Mucosa of descending colon (tissue), 3 donors: ENCODE results near the gene MSH3. TPM values are rescaled to one million over a fixed set of nuclear protein-coding genes. Genes with fewer than 3 reads are reported as not detected.

Experiments
- ATAC-seq: fragments of 200-7000 bp; cut with Tn5 transposase; one replicate; pipeline ENCODE4 v1.9.1; 2020; ENCODE audit warnings: mild to moderate bottlenecking, moderate library complexity
- DNase-seq, 3 donors: peaks; one replicate each; pipeline ENCODE4 v3.0.0-alpha.2; 2020
- H3K36me3 ChIP-seq: fragments of 200-600 bp; one replicate; pipeline ENCODE4 v1.8.0; 2021; ENCODE audit warnings: low read depth, mild to moderate bottlenecking
- H3K4me1 ChIP-seq: fragments of 200-600 bp; one replicate; pipeline ENCODE4 v1.8.0; 2021; ENCODE audit warnings: low read depth, mild to moderate bottlenecking
- H3K4me3 ChIP-seq: fragments of 200-600 bp; one replicate; pipeline ENCODE4 v1.8.0; 2021; ENCODE audit warnings: mild to moderate bottlenecking
- H3K9me3 ChIP-seq: fragments of 200-600 bp; one replicate; pipeline ENCODE4 v1.8.0; 2021; ENCODE audit warnings: mild to moderate bottlenecking
- intact Hi-C, 2 donors: fragments of 100-400 bp; cut with DNase I in 1 of 2; cut with micrococcal nuclease in 1 of 2; formaldehyde crosslinking; loops; one replicate each; pipeline versions ENCODE4 v1.11.0 to v1.11.1; 2022; cut with DNase I, micrococcal nuclease
- total RNA-seq, 3 donors: library from RNA; stranded (reverse); fragmentation: NEBNext Ultra II Directional in 2 of 3; extraction: Animal tissue kit (Norgen Biotek cat#: 25700) in 2 of 3; gene quantifications; one replicate each; pipeline versions ENCODE4 v1.2.1 to v1.2.4, GENCODE V29; 2021 to 2023
- TF ChIP-seq, protein P1 (sequence below): fragments of 200-600 bp; IDR thresholded peaks from one replicate; pipeline ENCODE4 v1.8.0; 2022; ENCODE audit warnings: antibody characterized with exemption, mild to moderate bottlenecking
- donor health status: DM: no; HTN: no; CAD: no; lungs with moderate emphysema.
- donor health status: DM: no; HTN: no; CAD: no.
- donor health status: DM: no; HTN: yes; CAD: no.

Gene MSH3
- total RNA-seq, 3 donors from 2014 or later, result 16.8 to 20.0 (median 17.1) TPM

DNA sequence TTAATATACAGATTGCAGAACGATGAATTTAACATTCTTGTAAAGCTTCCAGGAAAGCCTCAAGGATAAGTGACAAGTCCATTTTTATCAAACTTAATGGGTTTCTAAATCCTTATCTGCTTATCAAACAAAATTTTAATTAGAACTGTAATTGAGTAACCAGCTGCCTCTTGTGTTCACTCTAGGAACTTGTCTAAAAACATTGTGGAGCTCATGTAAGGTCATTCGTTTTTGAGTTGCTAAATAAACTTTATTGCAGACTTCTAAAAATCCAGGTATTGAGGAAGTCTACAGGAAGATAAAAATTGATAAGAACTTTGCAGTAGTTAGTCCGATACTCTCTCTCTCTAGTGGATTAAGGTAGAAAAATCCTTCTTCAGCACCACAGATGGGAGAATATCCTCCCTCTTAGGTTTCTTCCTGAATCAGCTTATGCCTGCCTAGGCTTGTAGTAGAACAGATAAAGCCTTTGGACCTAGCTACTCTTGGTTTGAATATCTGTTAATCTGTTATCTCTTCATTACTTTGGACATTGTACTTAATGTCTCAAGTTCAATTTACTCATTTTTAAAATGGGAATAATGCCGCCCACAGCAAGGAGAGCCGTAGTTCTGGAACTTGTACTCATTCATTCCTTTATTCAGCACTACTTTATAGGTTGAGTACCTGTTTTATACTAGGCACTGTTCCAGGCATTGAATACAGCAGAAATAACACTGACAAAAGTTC is 60.3 kb downstream of the MSH3 start:
- intact Hi-C loops, result no loop called here
- Histone ChIP-seq H3K4me1 (no peaks in the 10 kb centered on the region), H3K9me3 (peaks cover 5% of the 10 kb centered on the region), H3K36me3 (no peaks in the 10 kb centered on the region), H3K4me3 (no peak overlapping the region)
- peak; percentile 29 for ATAC-seq
- DNase-seq, result no peak
- TF ChIP-seq, protein P1, sequence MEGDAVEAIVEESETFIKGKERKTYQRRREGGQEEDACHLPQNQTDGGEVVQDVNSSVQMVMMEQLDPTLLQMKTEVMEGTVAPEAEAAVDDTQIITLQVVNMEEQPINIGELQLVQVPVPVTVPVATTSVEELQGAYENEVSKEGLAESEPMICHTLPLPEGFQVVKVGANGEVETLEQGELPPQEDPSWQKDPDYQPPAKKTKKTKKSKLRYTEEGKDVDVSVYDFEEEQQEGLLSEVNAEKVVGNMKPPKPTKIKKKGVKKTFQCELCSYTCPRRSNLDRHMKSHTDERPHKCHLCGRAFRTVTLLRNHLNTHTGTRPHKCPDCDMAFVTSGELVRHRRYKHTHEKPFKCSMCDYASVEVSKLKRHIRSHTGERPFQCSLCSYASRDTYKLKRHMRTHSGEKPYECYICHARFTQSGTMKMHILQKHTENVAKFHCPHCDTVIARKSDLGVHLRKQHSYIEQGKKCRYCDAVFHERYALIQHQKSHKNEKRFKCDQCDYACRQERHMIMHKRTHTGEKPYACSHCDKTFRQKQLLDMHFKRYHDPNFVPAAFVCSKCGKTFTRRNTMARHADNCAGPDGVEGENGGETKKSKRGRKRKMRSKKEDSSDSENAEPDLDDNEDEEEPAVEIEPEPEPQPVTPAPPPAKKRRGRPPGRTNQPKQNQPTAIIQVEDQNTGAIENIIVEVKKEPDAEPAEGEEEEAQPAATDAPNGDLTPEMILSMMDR, result no peak

DNA sequence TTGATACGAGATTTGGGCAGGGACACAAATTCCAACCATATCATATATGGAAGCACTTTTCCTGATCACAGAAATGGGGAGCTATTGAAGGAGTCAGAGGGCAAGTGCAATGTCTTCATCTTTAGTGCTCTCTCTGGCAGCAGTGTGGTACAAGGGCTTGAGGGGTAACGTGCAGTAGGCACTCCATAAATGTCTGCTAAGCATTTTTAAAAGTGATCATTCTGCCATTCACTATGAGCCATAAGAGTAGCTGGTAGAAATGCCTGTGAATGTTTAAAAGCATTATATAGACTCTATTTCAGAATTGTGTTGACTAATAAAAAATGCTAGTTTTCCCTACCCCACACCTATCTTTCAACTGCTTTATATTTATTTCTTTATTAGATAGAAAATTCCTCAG is 61.4 kb downstream of the MSH3 start:
- no peak for ATAC-seq
- DNase-seq, result no peak
- Histone ChIP-seq H3K4me1 (no peaks in the 10 kb centered on the region), H3K4me3 (no peak overlapping the region), H3K36me3 (no peaks in the 10 kb centered on the region), H3K9me3 (peaks cover 13% of the 10 kb centered on the region)
- intact Hi-C loops, result no loop called here
- TF ChIP-seq, protein P1, result no peak

DNA sequence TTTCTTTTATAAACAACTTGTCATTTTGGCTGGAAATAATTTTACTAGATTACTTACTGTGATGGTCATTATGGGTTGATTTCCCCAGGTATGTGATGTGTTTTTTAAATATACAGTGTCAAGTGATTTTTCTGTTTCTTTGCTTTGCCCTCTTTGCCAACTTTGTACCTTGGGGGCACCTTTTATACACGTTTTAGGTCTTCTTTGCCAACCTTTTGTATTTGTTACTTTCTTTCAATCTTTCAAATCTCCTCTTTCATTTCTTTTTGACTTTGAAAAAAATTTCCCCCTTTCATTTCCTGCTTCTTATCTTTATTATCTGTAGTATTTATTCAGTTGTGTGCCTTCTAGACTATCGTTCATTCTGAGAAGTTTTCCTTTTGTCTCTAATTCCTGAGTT is 65.7 kb downstream of the MSH3 start:
- no peaks in the 10 kb centered on the region for H3K36me3 ChIP-seq
- intact Hi-C loops, result no loop called here
- H3K9me3 ChIP-seq, result peaks cover 13% of the 10 kb centered on the region
- DNase-seq (no peak), ATAC-seq (no peak)
- no peak overlapping the region for H3K4me3 ChIP-seq
- TF ChIP-seq, protein P1, result no peak
- H3K4me1 ChIP-seq, result no peaks in the 10 kb centered on the region

DNA sequence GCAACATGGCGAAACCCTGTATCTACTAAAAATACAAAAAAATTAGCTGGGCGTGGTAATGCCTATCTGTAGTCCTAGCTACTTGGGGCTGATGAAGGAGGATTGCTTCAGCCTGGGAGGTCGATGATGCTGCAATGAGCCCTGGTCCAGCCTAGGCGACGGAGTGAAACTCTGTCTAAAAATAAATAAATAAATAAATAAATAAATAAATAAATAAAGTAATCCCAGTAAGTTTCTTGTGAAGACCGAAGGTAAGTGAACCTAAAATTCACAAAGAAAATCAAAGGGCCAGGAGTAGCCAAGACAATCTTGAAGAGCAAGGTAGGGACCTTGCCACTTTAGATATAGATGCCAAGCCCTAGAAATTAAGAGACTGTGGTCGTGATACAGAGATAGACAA is 68.5 kb downstream of the MSH3 start:
- H3K36me3 ChIP-seq, result no peaks in the 10 kb centered on the region
- intact Hi-C loops, result no loop called here
- no peak for DNase-seq

DNA sequence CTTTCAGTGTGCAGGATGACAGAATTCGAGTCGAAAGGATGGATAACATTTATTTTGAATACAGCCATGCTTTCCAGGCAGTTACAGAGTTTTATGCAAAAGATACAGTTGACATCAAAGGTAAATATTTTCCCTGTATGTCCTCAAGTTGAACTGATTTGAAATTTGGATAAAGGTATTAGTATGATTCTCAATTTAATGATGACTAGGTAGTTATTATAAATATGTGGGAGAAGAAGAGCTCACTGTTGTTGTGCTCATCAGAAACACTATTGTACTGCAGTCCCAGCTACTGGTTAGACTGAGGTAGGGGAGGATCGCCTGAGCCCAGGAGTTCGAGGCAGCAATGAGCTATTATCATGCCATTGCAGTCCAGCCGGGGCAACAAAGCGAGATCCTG is 71.0 kb downstream of the MSH3 start:
- intact Hi-C loops, result no loop called here
- peaks cover 2% of the 10 kb centered on the region for H3K9me3 ChIP-seq
- H3K4me1 ChIP-seq, result no peaks in the 10 kb centered on the region
- H3K4me3 ChIP-seq, result no peak overlapping the region
- no peaks in the 10 kb centered on the region for H3K36me3 ChIP-seq
- TF ChIP-seq, protein P1, result no peak
- DNase-seq, result no peak
- ATAC-seq, result no peak

More for the DNA sequence above, 68.5 kb downstream of the MSH3 start:
- Histone ChIP-seq H3K4me3 (no peak overlapping the region), H3K4me1 (no peaks in the 10 kb centered on the region), H3K9me3 (peaks cover 13% of the 10 kb centered on the region)
- TF ChIP-seq, protein P1, result no peak
- ATAC-seq, result no peak
